ENCODE results near the gene ITSN2. TPM values are rescaled to one million over a fixed set of nuclear protein-coding genes. Genes with fewer than 3 reads are reported as not detected.

Gene ITSN2
- total RNA-seq, 1 donor from 2014 or later = 10.4 TPM

- TF ChIP-seq CTCF (IDR thresholded peaks at IDR 0.05) = no peak
- Histone ChIP-seq H3K4me1 (no peaks in the 10 kb centered on the region), H3K9ac (no peak overlapping the region), H3K4me2 (no peak overlapping the region), H3F3A (ENCODE audit: low read depth) (no peaks in the 10 kb centered on the region), H3K27ac (no peak overlapping the region), H3K27me3 (no peaks in the 10 kb centered on the region), H3K9me3 (ENCODE audit: low read depth) (no peaks in the 10 kb centered on the region), H3K79me2 (ENCODE audit: low read depth) (peaks cover 7% of the 10 kb centered on the region), H3K36me3 (no peaks in the 10 kb centered on the region), H2AFZ (replicated peaks) (no peak overlapping the region), H3K4me3 (no peak overlapping the region), H4K20me1 (ENCODE audit: low read depth) (no peaks in the 10 kb centered on the region)
- Mint-ChIP-seq H3K27ac (no peak overlapping the region), H3K36me3 (no peaks in the 10 kb centered on the region), H3K4me1 (no peaks in the 10 kb centered on the region), H3K4me3 (no peak overlapping the region), H3K27me3 (ENCODE audit: insufficient read depth, low read depth) (peaks cover 2% of the 10 kb centered on the region), H3K9me3 (no peaks in the 10 kb centered on the region)
- no peak for DNase-seq (ENCODE audit: low spot score)
Observed at GRCh38 chr2:24350826-24351626, 9.3 kb downstream of the ITSN2 start.

GRCh38 chr2:24349097-24349496, 11.2 kb downstream of the ITSN2 start:
- Histone ChIP-seq H3K27ac (no peak overlapping the region), H3K9ac (no peak overlapping the region), H3K4me2 (no peak overlapping the region), H3F3A (ENCODE audit: low read depth) (no peaks in the 10 kb centered on the region), H3K4me3 (no peak overlapping the region), H3K79me2 (ENCODE audit: low read depth) (peaks cover 7% of the 10 kb centered on the region), H3K4me1 (no peaks in the 10 kb centered on the region), H4K20me1 (ENCODE audit: low read depth) (no peaks in the 10 kb centered on the region), H2AFZ (replicated peaks) (no peak overlapping the region), H3K9me3 (ENCODE audit: low read depth) (no peaks in the 10 kb centered on the region), H3K27me3 (no peaks in the 10 kb centered on the region), H3K36me3 (no peaks in the 10 kb centered on the region)
- Mint-ChIP-seq H3K9me3 (no peaks in the 10 kb centered on the region), H3K27me3 (ENCODE audit: insufficient read depth, low read depth) (peaks cover 2% of the 10 kb centered on the region), H3K4me3 (no peak overlapping the region), H3K36me3 (no peaks in the 10 kb centered on the region), H3K4me1 (no peaks in the 10 kb centered on the region), H3K27ac (no peak overlapping the region)
- TF ChIP-seq EZH2phosphoT487 (IDR thresholded peaks at IDR 0.05) = no peak
- TF ChIP-seq EZH2 (IDR thresholded peaks at IDR 0.05) = no peak
- TF ChIP-seq CTCF (IDR thresholded peaks at IDR 0.05) = no peak
- no peak for DNase-seq (ENCODE audit: low spot score)

- H3K36me3 ChIP-seq = no peaks in the 10 kb centered on the region
- Mint-ChIP-seq H3K36me3 (no peaks in the 10 kb centered on the region), H3K9me3 (no peaks in the 10 kb centered on the region), H3K4me3 (no peak overlapping the region), H3K27ac (no peak overlapping the region), H3K4me1 (no peaks in the 10 kb centered on the region), H3K27me3 (ENCODE audit: insufficient read depth, low read depth) (no peaks in the 10 kb centered on the region)
- DNase-seq (ENCODE audit: low spot score) = no peak
- no peak overlapping the region for H3K4me2 ChIP-seq
- no peaks in the 10 kb centered on the region for H3K79me2 ChIP-seq (ENCODE audit: low read depth)
- H3F3A ChIP-seq (ENCODE audit: low read depth) = no peaks in the 10 kb centered on the region
- no peaks in the 10 kb centered on the region for H3K4me1 ChIP-seq
- no peaks in the 10 kb centered on the region for H3K9me3 ChIP-seq (ENCODE audit: low read depth)
- H3K27ac ChIP-seq = no peak overlapping the region
- no peak overlapping the region for H3K4me3 ChIP-seq
- peaks cover 7% of the 10 kb centered on the region for H4K20me1 ChIP-seq (ENCODE audit: low read depth)
- no peak overlapping the region for H2AFZ ChIP-seq (replicated peaks)
- no peak for TF ChIP-seq EZH2phosphoT487 (IDR thresholded peaks at IDR 0.05)
- no peak for TF ChIP-seq CTCF (IDR thresholded peaks at IDR 0.05)
- no peak for TF ChIP-seq EZH2 (IDR thresholded peaks at IDR 0.05)
- H3K9ac ChIP-seq = no peak overlapping the region
- no peaks in the 10 kb centered on the region for H3K27me3 ChIP-seq
Observed at GRCh38 chr2:24345937-24346336, 14.4 kb downstream of the ITSN2 start.

All from neural progenitor cell (in vitro differentiated cells).